Measurements from ENCODE around the gene SYT8. TPM values are rescaled to one million over a fixed set of nuclear protein-coding genes. Genes with fewer than 3 reads are reported as not detected.
A peak's percentile ranks its signal among the peaks of the same experiment; 100 is the strongest.

Gene SYT8
- total RNA-seq, 5 donors from 2014 or later (not counting 1 experiment from before 2014, with no cell fraction given): not detected

DNA sequence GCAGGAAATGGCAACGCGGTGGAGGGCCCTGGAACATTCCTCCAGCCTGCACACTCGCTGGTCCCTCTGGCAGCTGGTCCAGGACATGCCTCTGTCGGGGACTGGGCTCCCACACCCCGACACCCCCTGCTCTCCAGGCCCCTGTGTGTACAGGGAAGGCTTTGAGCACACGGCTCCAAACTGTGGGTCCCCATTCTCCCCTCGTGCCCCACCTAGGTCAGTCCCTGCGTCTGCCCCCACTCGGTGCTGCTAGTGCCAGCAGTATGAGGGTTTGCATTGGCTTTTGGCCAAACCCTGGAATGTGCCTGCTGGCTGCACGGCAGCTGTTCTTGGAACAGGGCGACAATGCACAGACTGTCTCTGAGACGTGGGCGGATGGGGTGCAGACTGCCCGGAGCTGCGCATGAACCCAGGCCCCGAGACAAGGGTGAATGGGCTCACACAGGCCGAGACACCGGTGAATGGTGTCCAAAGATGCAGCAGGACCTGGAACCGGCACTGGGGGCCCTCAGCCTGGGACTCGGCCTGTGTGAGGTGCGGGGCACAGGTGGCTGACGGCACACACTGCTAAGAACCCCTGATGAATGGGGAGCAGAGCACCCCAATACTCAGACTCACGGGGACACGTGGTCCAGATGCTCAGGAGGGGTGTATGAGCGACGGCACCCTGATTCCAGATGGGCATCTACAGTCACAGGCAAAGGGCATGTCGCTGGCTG is 7.5 kb upstream of the SYT8 start:
- Mint-ChIP-seq H3K36me3 (no peaks in the 10 kb centered on the region), H3K27me3 (peaks cover 0 to 23% of the 10 kb centered on the region in 2 donors), H3K4me1 (peaks cover 0 to 2% (median 0%) of the 10 kb centered on the region in 3 donors), H3K4me3 (no peak overlapping the region), H3K9me3 (no peaks in the 10 kb centered on the region), H3K27ac (no peak overlapping the region)
- ChIA-PET CTCF (no interaction called here), POLR2A (no interaction called here)
- H3K27ac ChIP-seq (ENCODE audit: low read length): no peak overlapping the region
- H3K27me3 ChIP-seq (replicated peaks in 1 of 2; ENCODE audit: control insufficient read depth in 2 of 2, extremely low read depth in 1 of 2, insufficient read depth in 2 of 2, low read length in 1 of 2): peaks cover 0 to 69% of the 10 kb centered on the region in 2 experiments
- DNase-seq: no peak
- H3K4me1 ChIP-seq (ENCODE audit: control insufficient read depth in 1 of 2, extremely low read depth in 1 of 2, insufficient read depth in 2 of 2, low read length in 2 of 2): peaks cover 0 to 4% of the 10 kb centered on the region in 2 experiments
- no peak for ATAC-seq (replicated peaks in 1 of 4)
- no peak overlapping the region for H3K4me3 ChIP-seq (ENCODE audit: control insufficient read depth in 1 of 2, extremely low read depth in 1 of 2, low read length in 1 of 2)
- no peaks in the 10 kb centered on the region for H3K9me3 ChIP-seq
- H3K36me3 ChIP-seq (ENCODE audit: control insufficient read depth in 2 of 2, extremely low read depth in 1 of 2, insufficient read depth in 1 of 2, low read length in 1 of 2): no peaks in the 10 kb centered on the region
- WGBS (ENCODE audit: insufficient coverage): 79% methylated on average over 26 of the region's 27 CpGs

DNA sequence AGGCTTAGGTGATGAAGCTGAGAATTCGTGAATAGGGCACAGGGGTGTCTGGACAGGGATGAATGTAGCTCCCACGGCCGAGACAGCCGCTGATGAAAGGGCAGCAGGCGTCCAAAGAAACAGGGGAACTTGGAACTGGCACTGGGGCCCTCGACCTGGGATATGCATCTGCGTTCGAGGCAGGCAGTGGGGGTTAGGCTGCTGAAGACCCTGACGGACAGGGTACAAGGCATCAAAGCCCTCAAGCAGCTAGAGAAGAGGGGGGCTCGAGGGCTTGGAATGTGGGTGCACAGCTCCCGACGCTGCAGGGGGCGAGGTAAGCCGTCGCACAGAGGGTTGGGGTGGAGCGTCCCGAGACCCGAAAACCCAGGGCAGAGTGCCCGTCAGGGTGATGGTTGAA is 6.9 kb upstream of the SYT8 start:
- H3K27ac Mint-ChIP-seq: peak overlapping the region in 1 of 2 donors; percentile 27
- no peaks in the 10 kb centered on the region for H3K9me3 Mint-ChIP-seq
- CTCF ChIA-PET: no interaction called here
- Histone ChIP-seq H3K4me3 (ENCODE audit: control insufficient read depth in 1 of 2, extremely low read depth in 1 of 2, low read length in 1 of 2) (no peak overlapping the region), H3K36me3 (ENCODE audit: control insufficient read depth in 2 of 2, extremely low read depth in 1 of 2, insufficient read depth in 1 of 2, low read length in 1 of 2) (no peaks in the 10 kb centered on the region), H3K27ac (ENCODE audit: low read length) (no peak overlapping the region), H3K27me3 (replicated peaks in 1 of 2; ENCODE audit: control insufficient read depth in 2 of 2, extremely low read depth in 1 of 2, insufficient read depth in 2 of 2, low read length in 1 of 2) (peaks cover 0 to 71% of the 10 kb centered on the region in 2 experiments), H3K9me3 (no peaks in the 10 kb centered on the region), H3K4me1 (ENCODE audit: control insufficient read depth in 1 of 2, extremely low read depth in 1 of 2, insufficient read depth in 2 of 2, low read length in 2 of 2) (peaks cover 0 to 9% of the 10 kb centered on the region in 2 experiments)
- H3K4me1 Mint-ChIP-seq: peaks cover 0 to 2% (median 0%) of the 10 kb centered on the region in 3 donors
- H3K4me3 Mint-ChIP-seq: no peak overlapping the region
- 72% methylated on average over 19 of the region's 19 CpGs for WGBS (ENCODE audit: insufficient coverage)
- H3K36me3 Mint-ChIP-seq: no peaks in the 10 kb centered on the region
- POLR2A ChIA-PET: no interaction called here
- no peak for DNase-seq
- peaks cover 0 to 23% of the 10 kb centered on the region in 2 donors for H3K27me3 Mint-ChIP-seq
- no peak for ATAC-seq (replicated peaks in 1 of 4)

DNA sequence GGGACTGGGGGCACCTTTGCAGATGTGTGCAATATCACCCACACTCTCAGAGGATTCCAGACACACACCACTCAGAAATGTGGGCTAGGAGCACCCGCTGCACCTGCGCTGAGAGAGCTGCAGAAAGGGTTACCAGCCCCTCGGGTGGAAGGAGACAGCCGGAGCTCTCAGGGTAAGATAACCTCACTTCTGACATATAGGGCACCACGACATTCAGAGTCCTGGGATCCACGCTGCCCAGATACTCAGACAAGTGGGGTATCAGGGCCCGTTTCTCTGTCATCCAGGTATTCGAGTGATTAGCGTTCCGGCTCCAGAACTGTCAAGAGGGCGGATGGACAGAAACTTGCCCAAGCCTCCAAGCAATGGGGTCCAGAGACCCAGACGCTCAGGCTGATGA is 6.2 kb upstream of the SYT8 start:
- Mint-ChIP-seq H3K27me3 (peaks cover 0 to 28% of the 10 kb centered on the region in 2 donors), H3K4me1 (peaks cover 0 to 2% (median 0%) of the 10 kb centered on the region in 3 donors), H3K36me3 (no peaks in the 10 kb centered on the region), H3K27ac (no peak overlapping the region), H3K4me3 (no peak overlapping the region), H3K9me3 (no peaks in the 10 kb centered on the region)
- peaks cover 0 to 9% of the 10 kb centered on the region in 2 experiments for H3K4me1 ChIP-seq (ENCODE audit: control insufficient read depth in 1 of 2, extremely low read depth in 1 of 2, insufficient read depth in 2 of 2, low read length in 2 of 2)
- no peak overlapping the region for H3K27ac ChIP-seq (ENCODE audit: low read length)
- peaks cover 0 to 76% of the 10 kb centered on the region in 2 experiments for H3K27me3 ChIP-seq (replicated peaks in 1 of 2; ENCODE audit: control insufficient read depth in 2 of 2, extremely low read depth in 1 of 2, insufficient read depth in 2 of 2, low read length in 1 of 2)
- ChIA-PET CTCF (no interaction called here), POLR2A (no interaction called here)
- DNase-seq (no peak), ATAC-seq (replicated peaks in 1 of 4) (no peak)
- no peaks in the 10 kb centered on the region for H3K9me3 ChIP-seq
- H3K36me3 ChIP-seq (ENCODE audit: control insufficient read depth in 2 of 2, extremely low read depth in 1 of 2, insufficient read depth in 1 of 2, low read length in 1 of 2): no peaks in the 10 kb centered on the region
- 67% methylated on average over 10 of the region's 12 CpGs for WGBS (ENCODE audit: insufficient coverage)
- no peak overlapping the region for H3K4me3 ChIP-seq (ENCODE audit: control insufficient read depth in 1 of 2, extremely low read depth in 1 of 2, low read length in 1 of 2)

DNA sequence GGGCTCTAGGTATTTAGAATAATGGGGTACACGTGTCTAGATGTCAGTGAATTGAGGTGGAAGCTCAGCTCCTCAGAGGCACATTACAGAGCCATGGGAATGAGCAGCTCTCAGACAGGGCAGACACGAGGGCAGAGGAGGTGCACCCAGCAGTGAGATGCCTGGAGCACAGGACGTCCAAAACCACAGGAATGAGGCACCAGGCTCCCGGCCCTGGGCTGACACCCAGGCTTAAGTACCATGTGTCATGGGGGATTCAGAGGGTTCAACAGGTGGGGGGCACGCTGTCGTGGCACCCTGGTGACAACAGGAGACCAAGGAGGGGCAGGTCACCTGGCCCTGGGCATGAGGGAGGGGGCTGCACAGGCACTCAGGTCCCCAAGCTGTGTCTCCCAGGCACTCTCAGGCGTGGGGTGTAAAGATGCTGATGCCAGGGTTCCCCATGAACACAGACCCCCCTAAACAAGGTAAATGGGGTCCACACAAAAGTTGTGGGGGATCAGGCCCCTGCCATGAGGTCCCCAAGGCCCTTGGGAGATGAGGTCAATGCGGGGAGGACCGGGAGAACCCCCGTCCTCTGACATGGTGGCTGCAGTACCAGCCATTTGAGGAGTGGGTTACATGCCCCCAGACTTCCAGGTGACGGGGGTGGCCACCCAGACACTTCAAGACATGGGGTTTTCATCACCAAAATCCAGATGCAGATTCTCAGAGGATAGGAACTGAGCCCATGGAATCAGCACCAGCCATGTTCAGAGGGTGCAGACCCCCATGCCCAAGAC is 5.6 kb upstream of the SYT8 start:
- Mint-ChIP-seq H3K27ac (no peak overlapping the region), H3K27me3 (peaks cover 0 to 28% of the 10 kb centered on the region in 2 donors), H3K4me1 (peaks cover 0 to 2% (median 0%) of the 10 kb centered on the region in 3 donors), H3K9me3 (no peaks in the 10 kb centered on the region), H3K4me3 (no peak overlapping the region), H3K36me3 (no peaks in the 10 kb centered on the region)
- Histone ChIP-seq H3K4me1 (ENCODE audit: control insufficient read depth in 1 of 2, extremely low read depth in 1 of 2, insufficient read depth in 2 of 2, low read length in 2 of 2) (peaks cover 0 to 9% of the 10 kb centered on the region in 2 experiments), H3K36me3 (ENCODE audit: control insufficient read depth in 2 of 2, extremely low read depth in 1 of 2, insufficient read depth in 1 of 2, low read length in 1 of 2) (no peaks in the 10 kb centered on the region), H3K4me3 (ENCODE audit: control insufficient read depth in 1 of 2, extremely low read depth in 1 of 2, low read length in 1 of 2) (no peak overlapping the region), H3K27me3 (replicated peaks in 1 of 2; ENCODE audit: control insufficient read depth in 2 of 2, extremely low read depth in 1 of 2, insufficient read depth in 2 of 2, low read length in 1 of 2) (peaks cover 0 to 78% of the 10 kb centered on the region in 2 experiments), H3K9me3 (no peaks in the 10 kb centered on the region), H3K27ac (ENCODE audit: low read length) (no peak overlapping the region)
- no peak for DNase-seq
- ChIA-PET CTCF (no interaction called here), POLR2A (no interaction called here)
- WGBS (ENCODE audit: insufficient coverage): 55% methylated on average over 10 of the region's 11 CpGs
- ATAC-seq (replicated peaks in 1 of 4): no peak

DNA sequence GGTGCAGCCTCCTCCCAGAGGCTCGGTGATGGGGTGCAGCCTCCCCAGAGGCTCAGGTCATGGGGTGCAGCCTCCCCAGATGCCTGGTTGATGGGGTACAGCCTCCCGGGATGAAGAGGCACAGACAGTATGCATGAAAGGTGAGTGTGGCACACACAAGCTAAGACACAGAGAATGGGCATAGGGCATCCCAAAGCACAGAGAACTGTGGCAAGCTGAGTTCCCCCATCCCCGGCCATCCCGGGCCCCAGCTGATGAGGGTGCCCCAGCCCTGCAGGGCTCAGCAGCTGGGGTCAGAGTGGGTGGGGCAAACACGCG is 4.8 kb upstream of the SYT8 start:
- POLR2A ChIA-PET: no interaction called here
- Mint-ChIP-seq H3K27me3 (peaks cover 0 to 28% of the 10 kb centered on the region in 2 donors), H3K4me1 (peaks cover 0 to 2% (median 0%) of the 10 kb centered on the region in 3 donors), H3K36me3 (no peaks in the 10 kb centered on the region), H3K9me3 (no peaks in the 10 kb centered on the region), H3K27ac (no peak overlapping the region), H3K4me3 (no peak overlapping the region)
- CTCF ChIA-PET: interaction anchor here in 1 of 2 donors (5.6 kb wide), 1 partner anchor 137 kb away, joined by 70 read pairs; no protein-coding TSS in a partner anchor
- 31% methylated on average over 5 of the region's 6 CpGs for WGBS (ENCODE audit: insufficient coverage)
- Histone ChIP-seq H3K9me3 (no peaks in the 10 kb centered on the region), H3K4me1 (ENCODE audit: control insufficient read depth in 1 of 2, extremely low read depth in 1 of 2, insufficient read depth in 2 of 2, low read length in 2 of 2) (peaks cover 0 to 9% of the 10 kb centered on the region in 2 experiments), H3K4me3 (ENCODE audit: control insufficient read depth in 1 of 2, extremely low read depth in 1 of 2, low read length in 1 of 2) (no peak overlapping the region), H3K36me3 (ENCODE audit: control insufficient read depth in 2 of 2, extremely low read depth in 1 of 2, insufficient read depth in 1 of 2, low read length in 1 of 2) (no peaks in the 10 kb centered on the region), H3K27ac (ENCODE audit: low read length) (no peak overlapping the region), H3K27me3 (replicated peaks in 1 of 2; ENCODE audit: control insufficient read depth in 2 of 2, extremely low read depth in 1 of 2, insufficient read depth in 2 of 2, low read length in 1 of 2) (peaks cover 0 to 81% of the 10 kb centered on the region in 2 experiments)
- DNase-seq (no peak), ATAC-seq (replicated peaks in 1 of 4) (no peak)

DNA sequence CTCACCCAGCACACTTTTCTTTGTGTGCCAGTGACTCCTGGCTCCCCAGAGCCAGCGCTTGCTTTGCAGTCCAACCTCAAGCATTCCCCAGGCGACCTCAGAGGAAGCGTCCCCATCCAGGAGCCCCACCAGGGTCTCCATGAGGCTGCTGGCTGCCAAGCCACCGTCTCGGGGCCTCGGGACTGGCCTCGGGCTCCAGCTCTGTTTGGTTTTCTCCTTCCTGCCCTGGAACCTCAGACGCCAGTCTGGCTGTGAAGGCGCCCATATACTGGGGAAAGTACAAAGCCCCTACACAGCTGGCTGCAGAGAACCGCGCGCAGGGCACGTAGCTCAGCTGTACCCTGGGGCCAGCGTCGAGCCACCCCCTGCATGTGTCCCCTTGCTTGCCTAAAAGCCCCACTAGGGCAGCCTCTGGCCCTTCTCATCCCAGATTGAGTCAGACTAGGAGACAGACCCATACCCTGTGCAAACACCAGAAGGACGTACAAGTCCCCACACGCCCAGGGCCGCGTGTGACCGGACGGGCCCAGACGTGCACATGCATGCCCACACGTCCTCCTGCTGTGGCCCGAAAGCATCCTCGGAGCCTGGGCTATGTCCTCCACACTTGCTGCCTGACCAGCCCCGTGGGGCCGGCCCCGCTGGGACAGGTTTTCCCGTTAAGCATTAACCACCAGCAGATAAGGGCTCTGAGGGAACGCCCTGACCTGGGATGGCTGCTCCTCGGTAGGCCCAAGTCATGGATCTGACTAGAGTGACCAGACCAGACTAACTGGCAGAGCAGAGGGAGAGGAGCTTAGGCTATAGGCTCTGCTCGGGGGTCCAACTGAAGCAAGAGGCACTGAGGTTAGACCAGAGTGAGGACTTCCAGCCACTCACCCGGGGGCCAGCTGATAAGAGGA is 4.2 kb upstream of the SYT8 start:
- DNase-seq (no peak), ATAC-seq (replicated peaks in 1 of 4) (no peak)
- Histone ChIP-seq H3K4me1 (ENCODE audit: control insufficient read depth in 1 of 2, extremely low read depth in 1 of 2, insufficient read depth in 2 of 2, low read length in 2 of 2) (peaks cover 0 to 9% of the 10 kb centered on the region in 2 experiments), H3K36me3 (ENCODE audit: control insufficient read depth in 2 of 2, extremely low read depth in 1 of 2, insufficient read depth in 1 of 2, low read length in 1 of 2) (no peaks in the 10 kb centered on the region), H3K4me3 (ENCODE audit: control insufficient read depth in 1 of 2, extremely low read depth in 1 of 2, low read length in 1 of 2) (no peak overlapping the region), H3K9me3 (no peaks in the 10 kb centered on the region), H3K27ac (ENCODE audit: low read length) (no peak overlapping the region), H3K27me3 (replicated peaks in 1 of 2; ENCODE audit: control insufficient read depth in 2 of 2, extremely low read depth in 1 of 2, insufficient read depth in 2 of 2, low read length in 1 of 2) (peaks cover 0 to 82% of the 10 kb centered on the region in 2 experiments)
- H3K4me1 Mint-ChIP-seq: peaks cover 0 to 2% (median 0%) of the 10 kb centered on the region in 3 donors
- 54% methylated on average over 33 of the region's 33 CpGs for WGBS (ENCODE audit: insufficient coverage)
- ChIA-PET CTCF (interaction anchor here (4.1 to 5.6 kb wide), 2 partner anchors 137 kb away, joined by 63 to 70 read pairs; no protein-coding TSS in a partner anchor), POLR2A (no interaction called here)
- H3K9me3 Mint-ChIP-seq: no peaks in the 10 kb centered on the region
- no peak overlapping the region for H3K27ac Mint-ChIP-seq
- H3K36me3 Mint-ChIP-seq: no peaks in the 10 kb centered on the region
- H3K4me3 Mint-ChIP-seq: no peak overlapping the region
- peaks cover 0 to 28% of the 10 kb centered on the region in 2 donors for H3K27me3 Mint-ChIP-seq

All from T-cell (primary cell).